Measurements from ENCODE around the gene ZMIZ1. TPM values are rescaled to one million over a fixed set of nuclear protein-coding genes. Genes with fewer than 3 reads are reported as not detected.

ZMIZ1 gene
- total RNA-seq, 4 donors from 2014 or later, result 22.7 to 37.5 (median 31.7) TPM

DNA sequence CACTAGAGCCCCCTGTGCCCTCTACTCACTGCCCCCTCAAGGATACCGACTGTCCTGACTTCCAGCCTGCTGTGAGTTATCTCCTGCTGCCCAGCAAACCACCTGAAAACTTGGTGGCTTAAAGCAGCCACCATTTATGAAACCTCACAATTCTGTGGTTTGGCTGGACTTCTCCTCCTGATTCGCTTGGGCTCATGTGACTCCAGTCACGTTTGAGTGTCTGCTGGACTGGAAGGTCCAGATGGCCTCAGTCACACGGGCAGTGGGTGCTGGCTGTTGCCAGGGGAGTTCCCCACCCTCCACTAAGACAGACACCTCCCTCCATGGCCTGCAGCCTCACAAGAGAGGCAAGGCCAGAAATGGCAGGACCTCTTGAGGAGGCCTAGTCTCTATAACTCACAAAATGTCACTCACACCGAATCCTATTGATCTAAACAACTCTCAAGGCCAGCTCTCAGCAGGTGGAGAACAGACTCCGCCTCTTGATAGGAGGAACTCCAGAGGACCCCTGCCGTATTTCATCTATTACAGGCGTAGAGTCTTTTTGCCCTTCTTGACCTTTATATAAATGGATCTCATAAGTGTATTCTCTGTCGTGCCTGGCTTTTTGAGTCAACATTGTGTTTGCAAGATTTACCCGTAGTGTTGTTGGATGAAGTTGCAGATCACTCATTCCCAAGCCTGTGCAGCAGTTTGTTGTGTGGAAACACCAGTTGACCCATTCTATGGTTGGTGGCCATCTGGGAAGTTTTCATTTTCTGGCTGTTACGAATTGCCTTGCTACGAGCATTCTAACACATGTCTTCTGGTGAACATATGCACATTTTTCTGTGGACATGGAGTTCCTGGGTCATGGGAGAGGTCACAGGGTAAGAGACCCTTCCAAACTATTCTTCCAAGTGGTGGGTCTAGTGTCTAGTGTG lies 48.3 kb downstream of the ZMIZ1 start:
- intact Hi-C loops (cut with DNase I; ENCODE audit: low total_unique reads) (loop anchor here (10.0 kb wide), 1 partner anchor 78 kb away; no protein-coding TSS in a partner anchor), in situ Hi-C loops (cut with MboI; ENCODE audit: low sequenced_read_pairs in 4 of 4) (no loop called here)
- Histone ChIP-seq H3K9me3 (no peaks in the 10 kb centered on the region), H3K27ac (peak overlapping the region; percentile 10 to 38 (median 30)), H3K36me3 (peaks cover 0 to 12% of the 10 kb centered on the region in 2 donors), H3K4me1 (peaks cover 59 to 65% of the 10 kb centered on the region in 2 donors), H3K27me3 (no peaks in the 10 kb centered on the region), H3K4me3 (no peak overlapping the region)
- no peak for TF ChIP-seq POLR2A (IDR thresholded peaks at IDR 0.05)
- TF ChIP-seq, protein P1, sequence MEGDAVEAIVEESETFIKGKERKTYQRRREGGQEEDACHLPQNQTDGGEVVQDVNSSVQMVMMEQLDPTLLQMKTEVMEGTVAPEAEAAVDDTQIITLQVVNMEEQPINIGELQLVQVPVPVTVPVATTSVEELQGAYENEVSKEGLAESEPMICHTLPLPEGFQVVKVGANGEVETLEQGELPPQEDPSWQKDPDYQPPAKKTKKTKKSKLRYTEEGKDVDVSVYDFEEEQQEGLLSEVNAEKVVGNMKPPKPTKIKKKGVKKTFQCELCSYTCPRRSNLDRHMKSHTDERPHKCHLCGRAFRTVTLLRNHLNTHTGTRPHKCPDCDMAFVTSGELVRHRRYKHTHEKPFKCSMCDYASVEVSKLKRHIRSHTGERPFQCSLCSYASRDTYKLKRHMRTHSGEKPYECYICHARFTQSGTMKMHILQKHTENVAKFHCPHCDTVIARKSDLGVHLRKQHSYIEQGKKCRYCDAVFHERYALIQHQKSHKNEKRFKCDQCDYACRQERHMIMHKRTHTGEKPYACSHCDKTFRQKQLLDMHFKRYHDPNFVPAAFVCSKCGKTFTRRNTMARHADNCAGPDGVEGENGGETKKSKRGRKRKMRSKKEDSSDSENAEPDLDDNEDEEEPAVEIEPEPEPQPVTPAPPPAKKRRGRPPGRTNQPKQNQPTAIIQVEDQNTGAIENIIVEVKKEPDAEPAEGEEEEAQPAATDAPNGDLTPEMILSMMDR (IDR thresholded peaks at IDR 0.05 in 4 of 5, conservative IDR thresholded peaks at IDR 0.05 in 1 of 5), result no peak
- ATAC-seq (peak in 1 of 2 donors; percentile 10), DNase-seq (peak; percentile 60 to 62)

DNA sequence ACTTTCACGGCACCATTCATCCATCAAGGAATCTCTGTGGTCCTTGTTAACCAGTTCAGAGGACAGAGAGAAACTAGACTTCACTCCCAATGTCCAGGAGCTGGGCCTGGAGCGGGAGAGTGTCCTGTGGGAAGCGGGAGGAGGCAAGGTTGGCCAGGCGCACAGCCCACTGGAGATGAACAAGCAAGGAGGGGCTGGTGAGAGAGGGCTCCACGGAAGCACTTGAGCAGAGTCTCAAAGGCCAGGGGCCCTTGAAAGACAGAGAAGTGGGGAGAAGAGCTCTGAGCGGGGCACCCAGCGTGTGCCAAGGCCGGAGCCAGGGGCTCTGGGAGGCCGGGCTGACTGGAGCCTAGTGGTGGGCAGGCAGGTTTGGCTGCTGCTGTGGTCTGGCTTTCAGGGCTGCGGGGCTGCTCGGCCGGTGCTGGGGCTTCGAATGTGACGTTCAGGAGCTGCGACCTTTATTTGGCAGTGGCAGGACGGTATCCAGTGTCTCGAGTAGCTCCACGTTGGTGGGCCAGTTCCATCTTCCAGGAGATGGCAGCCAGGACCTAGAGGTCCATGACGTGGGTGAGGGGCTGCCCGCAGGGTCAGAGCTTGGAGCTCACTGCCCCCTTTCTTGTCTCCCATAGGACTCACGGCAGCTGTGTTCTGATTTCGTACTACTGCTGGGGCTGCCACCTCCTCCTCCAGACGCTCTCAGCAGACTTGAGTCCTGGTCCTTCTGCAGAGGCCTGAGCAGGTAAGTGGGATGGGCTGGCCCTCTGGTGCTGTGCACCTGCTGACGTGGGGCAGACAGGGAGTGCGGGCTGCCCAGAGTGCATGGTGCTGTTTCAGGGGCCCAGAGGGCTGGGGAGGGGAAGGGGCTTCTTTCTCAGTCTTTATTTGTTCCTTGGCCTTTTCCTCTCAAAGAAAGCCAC lies 49.8 kb downstream of the ZMIZ1 start:
- peaks cover 0 to 12% of the 10 kb centered on the region in 2 donors for H3K36me3 ChIP-seq
- H3K27me3 ChIP-seq, result no peaks in the 10 kb centered on the region
- ATAC-seq (no peak), DNase-seq (no peak)
- H3K9me3 ChIP-seq, result no peaks in the 10 kb centered on the region
- peak overlapping the region in 1 of 4 donors; percentile 5 for H3K27ac ChIP-seq
- TF ChIP-seq, protein P1 (IDR thresholded peaks at IDR 0.05 in 4 of 5, conservative IDR thresholded peaks at IDR 0.05 in 1 of 5), result no peak
- no peak for TF ChIP-seq POLR2A (IDR thresholded peaks at IDR 0.05)
- no peak overlapping the region for H3K4me3 ChIP-seq
- peaks cover 56 to 63% of the 10 kb centered on the region in 2 donors for H3K4me1 ChIP-seq
- in situ Hi-C loops (cut with MboI; ENCODE audit: low sequenced_read_pairs in 4 of 4) (no loop called here), intact Hi-C loops (cut with DNase I; ENCODE audit: low total_unique reads) (loop anchor here (10.0 kb wide), 1 partner anchor 76 kb away; no protein-coding TSS in a partner anchor)

DNA sequence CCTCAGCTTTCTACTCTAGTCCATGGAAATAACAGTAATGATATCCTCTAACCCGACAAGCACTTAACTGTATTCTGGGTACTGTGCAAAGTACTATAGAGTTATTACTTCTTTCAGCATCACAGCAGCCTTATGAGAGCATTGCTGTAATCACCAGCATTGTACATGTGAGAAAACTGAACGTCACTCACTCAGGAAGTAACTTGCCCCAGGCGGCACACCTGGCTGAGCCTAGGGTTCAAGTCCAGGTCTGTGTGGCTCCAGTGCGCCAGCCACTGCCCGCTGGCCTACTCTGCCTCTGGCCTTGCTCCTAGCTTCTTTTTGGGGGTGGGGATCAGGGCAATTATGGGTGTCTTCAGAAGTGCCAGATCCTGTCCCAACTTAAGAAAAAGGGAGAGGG lies 50.5 kb downstream of the ZMIZ1 start:
- Histone ChIP-seq H3K27ac (no peak overlapping the region), H3K4me1 (peaks cover 53 to 63% of the 10 kb centered on the region in 2 donors), H3K4me3 (no peak overlapping the region), H3K9me3 (no peaks in the 10 kb centered on the region), H3K36me3 (peaks cover 0 to 12% of the 10 kb centered on the region in 2 donors), H3K27me3 (no peaks in the 10 kb centered on the region)
- DNase-seq, result no peak
- in situ Hi-C loops (cut with MboI; ENCODE audit: low sequenced_read_pairs in 4 of 4) (no loop called here), intact Hi-C loops (cut with DNase I; ENCODE audit: low total_unique reads) (loop anchor here (10.0 kb wide), 1 partner anchor 75 kb away; no protein-coding TSS in a partner anchor)
- ATAC-seq, result no peak
- TF ChIP-seq, protein P1 (IDR thresholded peaks at IDR 0.05 in 4 of 5, conservative IDR thresholded peaks at IDR 0.05 in 1 of 5), result no peak
- TF ChIP-seq POLR2A (IDR thresholded peaks at IDR 0.05), result no peak

DNA sequence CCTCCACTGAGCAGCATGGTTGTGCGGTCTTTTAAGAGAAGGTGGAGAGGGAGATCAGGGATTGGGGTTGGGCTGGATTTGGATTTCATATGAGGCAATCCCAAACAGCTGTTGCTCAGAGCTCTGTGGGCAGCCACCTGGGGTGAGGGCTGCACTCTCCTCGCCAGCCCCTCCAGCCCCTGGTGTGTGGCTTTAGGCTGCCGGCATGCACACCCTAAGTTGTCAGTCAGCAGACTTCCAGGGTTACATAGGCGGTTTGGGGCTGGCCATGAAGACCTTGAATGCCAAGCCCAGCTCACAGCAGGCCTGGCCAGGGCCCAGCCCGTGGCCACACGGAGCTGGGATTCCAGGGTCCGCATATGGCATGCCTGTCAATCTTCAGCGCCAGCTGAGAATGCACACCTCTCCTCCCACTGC lies 54.8 kb downstream of the ZMIZ1 start:
- peak in 1 of 2 donors; percentile 65 for DNase-seq
- peak; percentile 55 to 83 for ATAC-seq
- intact Hi-C loops (cut with DNase I; ENCODE audit: low total_unique reads), result no loop called here
- Histone ChIP-seq H3K4me3 (no peak overlapping the region), H3K36me3 (peaks cover 0 to 12% of the 10 kb centered on the region in 2 donors), H3K9me3 (no peaks in the 10 kb centered on the region), H3K27ac (peak overlapping the region; percentile 45 to 69 (median 56)), H3K4me1 (peaks cover 36 to 66% of the 10 kb centered on the region in 2 donors), H3K27me3 (no peaks in the 10 kb centered on the region)
- in situ Hi-C loops (cut with MboI; ENCODE audit: low sequenced_read_pairs in 4 of 4), result no loop called here
- TF ChIP-seq, protein P1 (IDR thresholded peaks at IDR 0.05 in 4 of 5, conservative IDR thresholded peaks at IDR 0.05 in 1 of 5), result no peak
- no peak for TF ChIP-seq POLR2A (IDR thresholded peaks at IDR 0.05)

Data from gastrocnemius medialis (tissue), 4 donors.